GM12801 (cell line): Measurements from ENCODE around the gene SYT8.

ENCODE experiments used
- TF ChIP-seq, protein P1 (sequence below): IDR thresholded peaks from one replicate; pipeline ENCODE4 v1.5.1; 2011; ENCODE audit warnings: control low read depth; ENCODE audit not compliant: insufficient read length; ENCODE audit errors: extremely low read depth

The SYT8 gene

DNA sequence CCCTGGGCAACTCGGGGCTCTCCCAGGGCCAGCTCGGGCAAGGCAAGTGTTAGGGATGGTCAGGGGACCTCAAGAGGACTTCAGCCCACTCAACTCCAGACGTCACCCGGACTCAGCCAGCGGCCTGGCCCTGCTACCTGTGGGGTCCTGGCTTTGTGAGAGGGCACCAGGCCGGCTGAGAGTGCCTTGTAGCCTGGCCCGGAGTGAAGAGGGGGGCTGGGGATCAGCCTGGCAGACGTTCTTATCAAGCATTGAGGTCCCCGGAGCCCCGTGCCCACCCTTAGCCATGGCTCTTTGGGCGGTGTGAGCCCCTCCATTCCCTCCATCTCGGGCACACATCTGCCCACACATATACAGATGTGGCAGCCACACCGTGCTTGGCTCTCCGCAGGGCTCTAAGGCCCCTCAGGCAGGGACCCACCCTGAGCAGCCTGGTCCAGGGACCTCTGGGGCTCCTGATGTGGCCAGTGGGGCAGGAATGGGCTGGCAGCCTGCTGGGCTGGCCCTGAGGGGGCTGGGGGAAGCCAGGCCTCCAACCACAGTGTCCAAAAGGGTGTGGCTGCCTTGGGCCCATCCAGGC is 33.4 kb downstream of the SYT8 start:
- TF ChIP-seq, protein P1, sequence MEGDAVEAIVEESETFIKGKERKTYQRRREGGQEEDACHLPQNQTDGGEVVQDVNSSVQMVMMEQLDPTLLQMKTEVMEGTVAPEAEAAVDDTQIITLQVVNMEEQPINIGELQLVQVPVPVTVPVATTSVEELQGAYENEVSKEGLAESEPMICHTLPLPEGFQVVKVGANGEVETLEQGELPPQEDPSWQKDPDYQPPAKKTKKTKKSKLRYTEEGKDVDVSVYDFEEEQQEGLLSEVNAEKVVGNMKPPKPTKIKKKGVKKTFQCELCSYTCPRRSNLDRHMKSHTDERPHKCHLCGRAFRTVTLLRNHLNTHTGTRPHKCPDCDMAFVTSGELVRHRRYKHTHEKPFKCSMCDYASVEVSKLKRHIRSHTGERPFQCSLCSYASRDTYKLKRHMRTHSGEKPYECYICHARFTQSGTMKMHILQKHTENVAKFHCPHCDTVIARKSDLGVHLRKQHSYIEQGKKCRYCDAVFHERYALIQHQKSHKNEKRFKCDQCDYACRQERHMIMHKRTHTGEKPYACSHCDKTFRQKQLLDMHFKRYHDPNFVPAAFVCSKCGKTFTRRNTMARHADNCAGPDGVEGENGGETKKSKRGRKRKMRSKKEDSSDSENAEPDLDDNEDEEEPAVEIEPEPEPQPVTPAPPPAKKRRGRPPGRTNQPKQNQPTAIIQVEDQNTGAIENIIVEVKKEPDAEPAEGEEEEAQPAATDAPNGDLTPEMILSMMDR, result no peak

DNA sequence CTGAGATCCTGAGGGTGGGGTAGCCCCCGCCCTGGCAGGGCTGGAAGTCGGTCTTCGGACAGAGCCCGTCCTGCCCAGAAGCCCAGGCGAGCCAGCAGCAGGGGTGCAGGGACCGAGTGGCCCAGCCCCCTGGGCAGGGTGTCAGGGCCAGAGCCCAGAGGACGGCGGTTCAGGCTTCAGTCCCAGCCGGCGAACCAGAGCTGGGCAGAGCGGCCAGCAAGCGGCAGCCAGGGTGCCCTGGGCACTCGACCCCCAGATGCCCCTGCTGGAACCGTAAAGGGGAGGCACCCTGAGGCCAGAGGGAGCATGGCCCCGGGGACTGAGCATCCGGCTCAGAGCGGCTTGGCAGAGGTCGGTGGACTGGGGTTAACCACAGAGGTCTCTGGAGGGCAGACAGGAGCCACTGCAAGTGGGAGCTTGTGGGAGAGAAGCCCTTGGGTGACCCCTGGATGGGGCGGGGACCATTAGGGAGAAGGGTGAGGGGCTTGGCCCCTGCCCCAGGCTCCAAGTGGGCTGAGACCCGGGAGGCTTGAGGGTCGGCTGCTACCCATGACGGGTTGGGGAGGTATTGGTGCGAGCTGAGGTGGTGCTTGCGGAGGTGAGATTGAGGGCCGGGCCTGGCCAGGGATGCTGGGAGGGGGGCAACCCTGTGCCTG is 34.0 kb downstream of the SYT8 start:
- TF ChIP-seq, protein P1, result no peak

GRCh38 chr11:1869427-1870325 is 34.9 kb downstream of the SYT8 start:
- TF ChIP-seq, protein P1, result no peak

- TF ChIP-seq, protein P1, result no peak
These were observed 35.5 kb downstream of the SYT8 start for GRCh38 chr11:1870326-1870696.

DNA sequence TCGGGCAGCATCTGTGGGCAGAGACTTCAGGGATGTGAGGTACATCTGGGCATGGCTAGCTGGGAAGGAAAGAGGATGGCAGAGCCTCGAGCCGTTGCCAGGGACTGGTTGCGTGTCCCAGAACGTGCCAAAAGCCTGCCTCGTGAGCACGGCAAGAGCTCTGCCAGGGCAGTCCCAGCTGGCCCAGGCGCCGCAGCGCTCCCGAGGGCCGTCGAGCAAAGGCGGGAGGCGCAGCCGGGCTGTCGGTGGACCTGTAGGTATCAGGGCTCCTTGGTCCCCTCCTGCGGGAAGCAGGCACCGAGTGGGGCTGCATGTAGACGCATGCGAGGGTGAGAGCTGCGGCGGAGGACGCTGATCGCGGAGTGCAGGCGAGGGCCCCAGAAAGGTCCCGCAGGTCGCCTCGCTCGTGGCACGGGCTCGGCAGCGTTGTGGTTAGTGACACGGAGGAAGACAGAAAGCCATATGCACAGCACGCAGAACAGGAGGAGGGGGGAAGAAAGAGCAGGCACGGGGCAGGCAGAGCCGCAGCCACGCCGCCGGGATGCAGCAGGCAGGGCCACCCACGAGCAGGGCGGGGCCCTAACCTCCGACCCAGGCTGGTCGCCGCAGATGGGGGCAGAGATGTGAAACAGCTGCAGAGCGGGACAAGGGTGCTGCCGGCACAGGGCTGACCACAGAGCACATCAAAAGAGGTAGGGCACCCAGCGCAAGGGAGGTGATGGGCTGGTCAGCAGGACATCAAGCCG is 36.1 kb downstream of the SYT8 start:
- TF ChIP-seq, protein P1, result no peak

GRCh38 chr11:1871531-1871930 is 36.7 kb downstream of the SYT8 start:
- TF ChIP-seq, protein P1, result no peak
